Globus pallidus (tissue), 1 donor: Measurements from ENCODE around the gene ARHGAP6.
"Not testable (repeated sequence)": the region's sequence is repeated elsewhere in the genome, so short reads cannot be mapped to it uniquely, and the experiment has no call there.

Experiments used
- DNase-seq: peaks from one replicate; pipeline ENCODE4 v3.0.0-alpha.2; 2015; ENCODE audit warnings: low spot score

ARHGAP6 gene

GRCh38 chrX:11641349-11642065, 24.2 kb downstream of the ARHGAP6 start:
- DNase-seq = no peak

- DNase-seq = no peak
Observed at GRCh38 chrX:11640089-11640488, 25.6 kb downstream of the ARHGAP6 start.

GRCh38 chrX:11632732-11633131, 33.0 kb downstream of the ARHGAP6 start:
- no peak for DNase-seq

GRCh38 chrX:11629593-11630211, 36.0 kb downstream of the ARHGAP6 start:
- no peak for DNase-seq

GRCh38 chrX:11628399-11628798, 37.3 kb downstream of the ARHGAP6 start:
- no peak for DNase-seq

GRCh38 chrX:11626351-11626750, 39.4 kb downstream of the ARHGAP6 start:
- DNase-seq = no peak

- no peak for DNase-seq
Observed at GRCh38 chrX:11619441-11619840, 46.3 kb downstream of the ARHGAP6 start.

GRCh38 chrX:11614253-11614652, 51.5 kb downstream of the ARHGAP6 start:
- DNase-seq = not testable (repeated sequence)

- DNase-seq = no peak
Observed at GRCh38 chrX:11611965-11612364, 53.8 kb downstream of the ARHGAP6 start.

- DNase-seq = no peak
Observed at GRCh38 chrX:11611161-11611560, 54.6 kb downstream of the ARHGAP6 start.

GRCh38 chrX:11609109-11609508, 56.6 kb downstream of the ARHGAP6 start:
- no peak for DNase-seq

- DNase-seq = no peak
Observed at GRCh38 chrX:11606408-11606807, 59.3 kb downstream of the ARHGAP6 start.

- DNase-seq = no peak
Observed at GRCh38 chrX:11600578-11600977, 65.1 kb downstream of the ARHGAP6 start.

- DNase-seq = no peak
Observed at GRCh38 chrX:11597479-11597878, 68.2 kb downstream of the ARHGAP6 start.

- DNase-seq = no peak
Observed at GRCh38 chrX:11591723-11592346, 73.9 kb downstream of the ARHGAP6 start.

- no peak for DNase-seq
Observed at GRCh38 chrX:11589641-11590040, 76.1 kb downstream of the ARHGAP6 start.

GRCh38 chrX:11588097-11588496, 77.6 kb downstream of the ARHGAP6 start:
- no peak for DNase-seq

- no peak for DNase-seq
Observed at GRCh38 chrX:11585174-11585573, 80.5 kb downstream of the ARHGAP6 start.

GRCh38 chrX:11580789-11581188, 84.9 kb downstream of the ARHGAP6 start:
- no peak for DNase-seq

GRCh38 chrX:11579636-11580600, 85.8 kb downstream of the ARHGAP6 start:
- no peak for DNase-seq

GRCh38 chrX:11578301-11578700, 87.4 kb downstream of the ARHGAP6 start:
- not testable (repeated sequence) for DNase-seq

- no peak for DNase-seq
Observed at GRCh38 chrX:11577603-11578002, 88.1 kb downstream of the ARHGAP6 start.
